ENCODE results near the gene FNDC3B. TPM values are rescaled to one million over a fixed set of nuclear protein-coding genes. Genes with fewer than 3 reads are reported as not detected.

Gene FNDC3B
- total and polyA plus RNA-seq, 9 of the 15 experiments (the other 6 are each of a cell fraction or from before 2014, with no cell fraction given): 7.0 to 35.8 (median 16.2) TPM

GRCh38 chr3:172372895-172373294 lies 333.5 kb downstream of the FNDC3B start (continued):
- TF ChIP-seq FOXM1 (IDR thresholded peaks at IDR 0.05; ENCODE audit: low read depth) (no peak), FOXM1 (CRISPR knock-in tag; IDR thresholded peaks at IDR 0.05; ENCODE audit: low read depth) (no peak), MAFF (IDR thresholded peaks at IDR 0.05; ENCODE audit: low read length) (no peak), TRIM25 (IDR thresholded peaks at IDR 0.05; ENCODE audit: borderline replicate concordance) (no peak)

GRCh38 chr3:172373912-172374311 lies 334.5 kb downstream of the FNDC3B start:
- no peak for FAIRE-seq
- POLR2A ChIA-PET: no interaction called here
- in situ Hi-C loops (cut with MboI): no loop called here

More at GRCh38 chr3:172373912-172374311, 334.5 kb downstream of the FNDC3B start:
- Histone ChIP-seq H3K4me1 (replicated peaks in 1 of 2; ENCODE audit: control insufficient read depth in 2 of 2, insufficient read depth in 2 of 2, low read length in 2 of 2) (no peaks in the 10 kb centered on the region), H3K4me2 (ENCODE audit: insufficient read depth, low read length) (no peak overlapping the region), H3K36me3 (ENCODE audit: control insufficient read depth, insufficient read depth, low read length) (peaks cover 39% of the 10 kb centered on the region; the same call in 2 of the 3 replicates), H2AFZ (ENCODE audit: low read depth, low read length) (no peak overlapping the region), H3K9me1 (ENCODE audit: control insufficient read depth, insufficient read depth, low read length) (no peaks in the 10 kb centered on the region), H3K27me3 (ENCODE audit: control insufficient read depth in 2 of 2, insufficient read depth in 2 of 2, low read length in 2 of 2) (no peaks in the 10 kb centered on the region), H3K4me3 (no peak overlapping the region), H4K20me1 (replicated peaks; ENCODE audit: control insufficient read depth, insufficient read depth, low read length) (0 out of 2 replicates have a peak, but pooled peaks cover 3% of the 10 kb centered on the region), H3K27ac (ENCODE audit: extremely low read depth, low read depth, low read length) (no peak overlapping the region), H3K9me3 (replicated peaks; ENCODE audit: control insufficient read depth, insufficient read depth, low read depth, low read length) (no peaks in the 10 kb centered on the region), H3K79me2 (ENCODE audit: control insufficient read depth, insufficient read depth, low read length) (no peaks in the 10 kb centered on the region), H3K9ac (ENCODE audit: insufficient read depth in 1 of 2, low read depth in 2 of 2, low read length in 2 of 2) (no peak overlapping the region)
- BruUV-seq (replicated peaks): no TSS peak
- no peak for DNase-seq (ENCODE audit: extremely low read depth in 1 of 4, low spot score in 3 of 4)
- intact Hi-C loops (cut with micrococcal nuclease): no loop called here
- ATAC-seq: no peak
- 98% methylated on average over 5 of the region's 5 CpGs for WGBS (ENCODE audit: insufficient coverage, low coverage, missing lambda C conversion rate)
- CTCF ChIA-PET (ENCODE audit: low intra/inter-chr PET ratio): no interaction called here
- no peak for TF ChIP-seq ZNF133 (CRISPR knock-in tag; IDR thresholded peaks at IDR 0.05)
- no peak for TF ChIP-seq POU5F1 (IDR thresholded peaks at IDR 0.05; ENCODE audit: borderline replicate concordance, low read depth, low read length, partially characterized antibody)
- no peak for TF ChIP-seq PHF8 (IDR thresholded peaks at IDR 0.05; ENCODE audit: borderline replicate concordance, low read length)
- TF ChIP-seq XRCC4 (IDR thresholded peaks at IDR 0.05; ENCODE audit: extremely low read depth, insufficient read depth, insufficient read length): no peak
